ENCODE results near the gene ESD. TPM values are rescaled to one million over a fixed set of nuclear protein-coding genes. Genes with fewer than 3 reads are reported as not detected.

Gene ESD
- total and polyA plus RNA-seq, 2 of the 13 experiments (the other 11 are each of a cell fraction or from before 2014, with no cell fraction given), result 118 to 147 TPM

GRCh38 chr13:46796515-46797474, at the start of gene ESD (continued):
- TF ChIP-seq ZEB1 (IDR thresholded peaks at IDR 0.05; ENCODE audit: insufficient replicate concordance, low read depth), result no peak
- TF ChIP-seq SMYD3 (CRISPR knock-in tag; IDR thresholded peaks at IDR 0.05), result no peak
- TF ChIP-seq HDAC6 (IDR thresholded peaks at IDR 0.05; ENCODE audit: low read depth, low read length), result no peak
- peak; percentile 87 for TF ChIP-seq ZNF264 (CRISPR knock-in tag; IDR thresholded peaks at IDR 0.05)
- TF ChIP-seq ZNF205 (CRISPR knock-in tag; IDR thresholded peaks at IDR 0.05), result peak; percentile 33; the same call in 1 of the 2 replicates
- TF ChIP-seq KDM1A (CRISPR knock-in tag; IDR thresholded peaks at IDR 0.05), result no peak
- TF ChIP-seq ZNF652 (CRISPR knock-in tag; IDR thresholded peaks at IDR 0.05; ENCODE audit: borderline replicate concordance, low read depth), result peak; percentile 32; the same call in 1 of the 2 replicates
- TF ChIP-seq TEAD2 (CRISPR knock-in tag; IDR thresholded peaks at IDR 0.05), result 0 out of 2 replicates have a peak, but pooled peaks have one; percentile 69
- TF ChIP-seq ZNF337 (CRISPR knock-in tag; IDR thresholded peaks at IDR 0.05; ENCODE audit: borderline replicate concordance, low read depth), result peak; percentile 78; the same call in 1 of the 2 replicates
- TF ChIP-seq XRCC5 (optimal IDR thresholded peaks at IDR 0.05; ENCODE audit: low read length), result no peak
- TF ChIP-seq ZNF10 (CRISPR knock-in tag; IDR thresholded peaks at IDR 0.05; ENCODE audit: borderline replicate concordance, low read depth), result no peak
- no peak for TF ChIP-seq CREB1 (IDR thresholded peaks at IDR 0.05)
- TF ChIP-seq CREB1 (CRISPR knock-in tag; IDR thresholded peaks at IDR 0.05), result peak; percentile 61
- TF ChIP-seq ZNF543 (CRISPR knock-in tag; IDR thresholded peaks at IDR 0.05), result no peak
- 0 out of 2 replicates have a peak, but pooled peaks have one; percentile 25 for TF ChIP-seq ZBTB37 (CRISPR knock-in tag; IDR thresholded peaks at IDR 0.05)
- no peak for TF ChIP-seq ZNF788 (CRISPR knock-in tag; IDR thresholded peaks at IDR 0.05; ENCODE audit: borderline replicate concordance)
- no peak for TF ChIP-seq SYNCRIP (IDR thresholded peaks at IDR 0.05; ENCODE audit: insufficient read depth, low read depth, low read length)
- no peak for TF ChIP-seq CENPT (CRISPR knock-in tag; IDR thresholded peaks at IDR 0.05; ENCODE audit: low read depth)
- peak; percentile 4; the same call in 1 of the 2 replicates for TF ChIP-seq SRY (CRISPR knock-in tag; IDR thresholded peaks at IDR 0.05)
- no peak; the same call in none of the 2 replicates for TF ChIP-seq ATF3 (CRISPR knock-in tag; IDR thresholded peaks at IDR 0.05)
- TF ChIP-seq ZNF451 (CRISPR knock-in tag; IDR thresholded peaks at IDR 0.05), result 0 out of 2 replicates have a peak, but pooled peaks have one; percentile 41
- TF ChIP-seq KLF15 (CRISPR knock-in tag; IDR thresholded peaks at IDR 0.05; ENCODE audit: borderline replicate concordance), result no peak
- no peak; the same call in 1 of the 2 replicates for TF ChIP-seq JDP2 (CRISPR knock-in tag; IDR thresholded peaks at IDR 0.05; ENCODE audit: borderline replicate concordance)
- no peak for TF ChIP-seq SKI (IDR thresholded peaks at IDR 0.05; ENCODE audit: partially characterized antibody)
- no peak for TF ChIP-seq ZSCAN5A (CRISPR knock-in tag; IDR thresholded peaks at IDR 0.05; ENCODE audit: borderline replicate concordance)
- 0 out of 2 replicates have a peak, but pooled peaks have one; percentile 55 for TF ChIP-seq SOX5 (CRISPR knock-in tag; IDR thresholded peaks at IDR 0.05; ENCODE audit: borderline replicate concordance)
- no peak for TF ChIP-seq MTA3 (CRISPR knock-in tag; IDR thresholded peaks at IDR 0.05)
- no peak for TF ChIP-seq ZNF343 (CRISPR knock-in tag; IDR thresholded peaks at IDR 0.05)
- peak; percentile 58 for TF ChIP-seq PHF20 (CRISPR knock-in tag; IDR thresholded peaks at IDR 0.05)
